ENCODE results near the gene NTHL1. TPM values are rescaled to one million over a fixed set of nuclear protein-coding genes. Genes with fewer than 3 reads are reported as not detected.

Gene NTHL1
- polyA plus RNA-seq, 3 donors: 9.2 to 22.4 (median 9.6) TPM

DNA sequence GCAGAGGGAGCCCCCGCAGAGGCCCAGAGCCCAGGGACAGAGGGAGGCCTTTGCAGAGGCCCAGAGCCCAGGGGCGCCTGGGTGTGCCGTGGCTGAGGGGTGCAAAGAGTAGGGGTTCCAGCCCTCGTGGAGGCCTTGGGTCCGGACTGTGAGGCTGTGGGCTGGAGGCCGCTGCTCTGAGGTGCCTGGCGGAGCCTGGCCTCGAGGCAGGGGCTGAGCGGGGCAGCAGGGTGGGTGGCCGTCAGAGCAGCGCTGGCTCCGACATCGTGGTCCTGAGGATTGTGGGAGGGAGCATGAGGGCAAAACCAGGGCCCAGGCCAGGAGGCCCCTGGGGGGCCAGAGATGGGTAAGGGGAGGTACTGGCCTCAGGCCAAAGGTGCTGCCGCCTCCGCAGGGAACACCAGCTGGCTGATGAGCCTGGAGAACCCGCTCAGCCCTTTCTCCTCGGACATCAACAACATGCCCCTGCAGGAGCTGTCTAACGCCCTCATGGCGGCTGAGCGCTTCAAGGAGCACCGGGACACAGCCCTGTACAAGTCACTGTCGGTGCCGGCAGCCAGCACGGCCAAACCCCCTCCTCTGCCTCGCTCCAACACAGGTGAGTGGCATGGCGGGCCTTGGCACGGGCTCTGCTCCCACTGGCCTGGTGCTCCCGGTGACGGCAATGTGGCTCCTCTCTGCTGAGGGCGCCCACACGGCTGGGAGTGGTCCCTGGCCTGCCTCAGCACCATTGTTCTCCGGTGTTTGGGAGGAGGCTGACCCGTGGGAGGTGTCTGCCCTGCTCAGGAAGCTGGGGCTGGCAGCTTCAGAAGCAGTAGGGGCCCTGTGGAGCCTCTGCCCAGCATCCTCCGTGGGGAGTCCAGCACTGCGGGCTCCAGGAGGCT lies 33.8 kb upstream of the NTHL1 start:
- H3K36me3 ChIP-seq (replicated peaks in 1 of 2; ENCODE audit: control insufficient read depth in 1 of 2, insufficient read depth in 2 of 2, low read length in 2 of 2): peaks cover 75 to 98% of the 10 kb centered on the region in 2 donors

DNA sequence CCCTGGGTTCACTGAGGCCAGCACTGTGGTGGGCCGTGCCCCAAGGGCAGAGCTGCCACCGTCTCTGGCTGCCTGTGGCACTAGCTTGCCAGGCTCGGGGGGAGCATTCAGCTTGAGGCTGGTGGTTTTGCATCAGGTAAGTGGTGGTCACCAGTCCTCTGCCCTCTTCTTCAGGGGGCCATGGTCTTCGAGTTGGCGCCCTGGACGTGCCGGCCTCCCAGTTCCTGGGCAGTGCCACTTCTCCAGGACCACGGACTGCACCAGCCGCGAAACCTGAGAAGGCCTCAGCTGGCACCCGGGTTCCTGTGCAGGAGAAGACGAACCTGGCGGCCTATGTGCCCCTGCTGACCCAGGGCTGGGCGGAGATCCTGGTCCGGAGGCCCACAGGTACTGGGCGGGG lies 32.4 kb upstream of the NTHL1 start:
- Histone ChIP-seq H3K36me3 (replicated peaks in 1 of 2; ENCODE audit: control insufficient read depth in 1 of 2, insufficient read depth in 2 of 2, low read length in 2 of 2) (peaks cover 75 to 92% of the 10 kb centered on the region in 2 donors), H3K79me2 (ENCODE audit: insufficient read depth, low read length) (no peaks in the 10 kb centered on the region), H2AFZ (ENCODE audit: insufficient read depth, low read depth, low read length, poor library complexity, severe bottlenecking) (no peak overlapping the region), H3K9ac (ENCODE audit: insufficient read depth, low read length, poor library complexity, severe bottlenecking) (no peak overlapping the region), H3K9me3 (replicated peaks in 1 of 2; ENCODE audit: control insufficient read depth in 1 of 2, insufficient read depth in 1 of 2, low read length in 2 of 2) (no peaks in the 10 kb centered on the region), H4K20me1 (ENCODE audit: insufficient read depth, low read length) (no peaks in the 10 kb centered on the region), H3K4me1 (ENCODE audit: control insufficient read depth in 1 of 2, insufficient read depth in 2 of 2, low read length in 2 of 2) (no peaks in the 10 kb centered on the region), H3K27me3 (ENCODE audit: control insufficient read depth in 2 of 2, insufficient read depth in 2 of 2, low read length in 2 of 2) (no peaks in the 10 kb centered on the region), H3K4me2 (replicated peaks; ENCODE audit: extremely low read depth, low read length, poor library complexity, severe bottlenecking) (no peak overlapping the region), H3K27ac (ENCODE audit: low read depth in 1 of 2, low read length in 2 of 2) (no peak overlapping the region), H3K4me3 (replicated peaks in 1 of 3; ENCODE audit: low read depth in 2 of 3, low read length in 3 of 3) (no peak overlapping the region)
- H3K36me3 Mint-ChIP-seq: peaks cover 47 to 74% of the 10 kb centered on the region in 2 donors
- WGBS (ENCODE audit: insufficient coverage): 94% methylated on average over 15 of the region's 16 CpGs
- peaks cover 0 to 2% (median 2%) of the 10 kb centered on the region in 3 donors for H3K27me3 Mint-ChIP-seq (ENCODE audit: low read depth in 3 of 3)
- H3K27ac Mint-ChIP-seq: no peak overlapping the region
- no peaks in the 10 kb centered on the region for H3K9me3 Mint-ChIP-seq
- DNase-seq: no peak
- H3K4me3 Mint-ChIP-seq: no peak overlapping the region
- TF ChIP-seq, protein P1, sequence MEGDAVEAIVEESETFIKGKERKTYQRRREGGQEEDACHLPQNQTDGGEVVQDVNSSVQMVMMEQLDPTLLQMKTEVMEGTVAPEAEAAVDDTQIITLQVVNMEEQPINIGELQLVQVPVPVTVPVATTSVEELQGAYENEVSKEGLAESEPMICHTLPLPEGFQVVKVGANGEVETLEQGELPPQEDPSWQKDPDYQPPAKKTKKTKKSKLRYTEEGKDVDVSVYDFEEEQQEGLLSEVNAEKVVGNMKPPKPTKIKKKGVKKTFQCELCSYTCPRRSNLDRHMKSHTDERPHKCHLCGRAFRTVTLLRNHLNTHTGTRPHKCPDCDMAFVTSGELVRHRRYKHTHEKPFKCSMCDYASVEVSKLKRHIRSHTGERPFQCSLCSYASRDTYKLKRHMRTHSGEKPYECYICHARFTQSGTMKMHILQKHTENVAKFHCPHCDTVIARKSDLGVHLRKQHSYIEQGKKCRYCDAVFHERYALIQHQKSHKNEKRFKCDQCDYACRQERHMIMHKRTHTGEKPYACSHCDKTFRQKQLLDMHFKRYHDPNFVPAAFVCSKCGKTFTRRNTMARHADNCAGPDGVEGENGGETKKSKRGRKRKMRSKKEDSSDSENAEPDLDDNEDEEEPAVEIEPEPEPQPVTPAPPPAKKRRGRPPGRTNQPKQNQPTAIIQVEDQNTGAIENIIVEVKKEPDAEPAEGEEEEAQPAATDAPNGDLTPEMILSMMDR (IDR thresholded peaks at IDR 0.05): no peak
- no peaks in the 10 kb centered on the region for H3K4me1 Mint-ChIP-seq
- intact Hi-C loops (cut with micrococcal nuclease): no loop called here

More for the DNA sequence above, 33.8 kb upstream of the NTHL1 start:
- no peak overlapping the region for H2AFZ ChIP-seq (ENCODE audit: insufficient read depth, low read depth, low read length, poor library complexity, severe bottlenecking)
- H3K27me3 Mint-ChIP-seq (ENCODE audit: low read depth in 3 of 3): peaks cover 0 to 2% (median 2%) of the 10 kb centered on the region in 3 donors
- 95% methylated on average over 34 of the region's 35 CpGs for WGBS (ENCODE audit: insufficient coverage)
- no peaks in the 10 kb centered on the region for H3K27me3 ChIP-seq (ENCODE audit: control insufficient read depth in 2 of 2, insufficient read depth in 2 of 2, low read length in 2 of 2)
- H3K4me1 Mint-ChIP-seq: no peaks in the 10 kb centered on the region
- H3K4me1 ChIP-seq (ENCODE audit: control insufficient read depth in 1 of 2, insufficient read depth in 2 of 2, low read length in 2 of 2): no peaks in the 10 kb centered on the region
- intact Hi-C loops (cut with micrococcal nuclease): no loop called here
- no peaks in the 10 kb centered on the region for H3K79me2 ChIP-seq (ENCODE audit: insufficient read depth, low read length)
- H3K4me3 ChIP-seq (replicated peaks in 1 of 3; ENCODE audit: low read depth in 2 of 3, low read length in 3 of 3): no peak overlapping the region
- H3K4me3 Mint-ChIP-seq: no peak overlapping the region
- no peak overlapping the region for H3K4me2 ChIP-seq (replicated peaks; ENCODE audit: extremely low read depth, low read length, poor library complexity, severe bottlenecking)
- H3K9me3 Mint-ChIP-seq: no peaks in the 10 kb centered on the region
- H3K36me3 Mint-ChIP-seq: peaks cover 40 to 75% of the 10 kb centered on the region in 2 donors
- H3K27ac ChIP-seq (ENCODE audit: low read depth in 1 of 2, low read length in 2 of 2): no peak overlapping the region
- TF ChIP-seq, protein P1 (IDR thresholded peaks at IDR 0.05): no peak
- no peak for DNase-seq
- H4K20me1 ChIP-seq (ENCODE audit: insufficient read depth, low read length): no peaks in the 10 kb centered on the region
- no peak overlapping the region for H3K9ac ChIP-seq (ENCODE audit: insufficient read depth, low read length, poor library complexity, severe bottlenecking)
- H3K9me3 ChIP-seq (replicated peaks in 1 of 2; ENCODE audit: control insufficient read depth in 1 of 2, insufficient read depth in 1 of 2, low read length in 2 of 2): no peaks in the 10 kb centered on the region
- H3K27ac Mint-ChIP-seq: no peak overlapping the region
